Activated CD8-positive, alpha-beta memory T cell treated with anti-CD3 and anti-CD28 coated beads for 36 hours (primary cell): ENCODE measurements around the gene ATP6V1C2. TPM values are rescaled to one million over a fixed set of nuclear protein-coding genes. Genes with fewer than 3 reads are reported as not detected.

Experiments used
- CTCF ChIA-PET: fragments of 350-600 bp; sonication (Branson Sonifier 250); formaldehyde crosslinking; loops from one replicate; lab custom pipeline; 2021; ENCODE audit warnings: antibody characterized with exemption; lab: Charles Lee
- POLR2A ChIA-PET: fragments of 350-600 bp; sonication (Branson Sonifier 250); formaldehyde crosslinking; loops from one replicate; lab custom pipeline; 2021; ENCODE audit warnings: antibody characterized with exemption; lab: Charles Lee
- total RNA-seq, 2 experiments: library from RNA; stranded (reverse); gene quantifications; one replicate each; pipeline ENCODE4 v1.2.3, GENCODE V29; 2021

Gene ATP6V1C2
- total RNA-seq, 2 experiments from 2014 or later = not detected

- CTCF ChIA-PET = no interaction called here
- POLR2A ChIA-PET = no interaction called here
These were observed 459 bp upstream of the ATP6V1C2 start for GRCh38 chr2:10720947-10721395.

DNA sequence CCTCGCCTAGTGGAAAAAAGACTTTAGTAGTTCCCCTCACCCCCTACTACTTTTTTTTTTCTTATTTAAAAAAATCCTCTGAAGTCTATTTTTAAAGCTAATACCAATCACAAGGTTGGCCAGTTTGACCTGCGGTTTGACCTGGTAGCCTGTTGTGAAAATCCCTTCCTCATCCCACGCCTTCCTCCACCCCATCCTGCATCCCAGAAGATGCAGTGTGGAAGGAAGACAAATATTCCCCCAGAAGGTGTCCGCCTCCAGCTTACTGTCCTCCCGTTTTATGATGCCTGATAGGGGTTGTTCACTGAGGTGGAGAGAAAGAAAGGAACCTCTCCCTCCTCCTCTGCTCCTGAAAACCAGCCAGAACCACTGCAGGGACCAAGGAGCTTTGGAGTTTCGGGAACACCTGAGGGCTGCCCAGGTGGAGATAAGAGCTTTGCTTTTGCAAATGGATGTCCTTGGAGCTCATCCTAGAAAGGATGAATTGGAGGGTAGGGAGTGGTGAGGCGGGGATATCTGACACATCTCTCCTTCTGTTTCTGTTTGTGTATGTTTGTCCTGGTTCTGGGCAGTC lies 909 bp downstream of the ATP6V1C2 start:
- ChIA-PET POLR2A (no interaction called here), CTCF (interaction anchor here (0.6 to 0.8 kb wide), 2 partner anchors 113 to 185 kb away, joined by 3 read pairs; no protein-coding TSS in a partner anchor)

- CTCF ChIA-PET = interaction anchor here (0.7 kb wide), 1 partner anchor 1524 kb away, joined by 3 read pairs; no protein-coding TSS in a partner anchor
These were observed 11.6 kb downstream of the ATP6V1C2 start for GRCh38 chr2:10732924-10733565.

GRCh38 chr2:10733566-10733925 lies 12.1 kb downstream of the ATP6V1C2 start:
- CTCF ChIA-PET = interaction anchor here (0.7 kb wide), 1 partner anchor 1525 kb away, joined by 3 read pairs; no protein-coding TSS in a partner anchor
- POLR2A ChIA-PET = no interaction called here

More at GRCh38 chr2:10732924-10733565, 11.6 kb downstream of the ATP6V1C2 start:
- POLR2A ChIA-PET = no interaction called here

- ChIA-PET POLR2A (no interaction called here), CTCF (no interaction called here)
These were observed 12.6 kb downstream of the ATP6V1C2 start for GRCh38 chr2:10733980-10734379.

GRCh38 chr2:10738192-10738591 lies 16.8 kb downstream of the ATP6V1C2 start:
- CTCF ChIA-PET = interaction anchor here (1.1 kb wide), 1 partner anchor 44 kb away, joined by 3 read pairs; no protein-coding TSS in a partner anchor
- POLR2A ChIA-PET = no interaction called here

DNA sequence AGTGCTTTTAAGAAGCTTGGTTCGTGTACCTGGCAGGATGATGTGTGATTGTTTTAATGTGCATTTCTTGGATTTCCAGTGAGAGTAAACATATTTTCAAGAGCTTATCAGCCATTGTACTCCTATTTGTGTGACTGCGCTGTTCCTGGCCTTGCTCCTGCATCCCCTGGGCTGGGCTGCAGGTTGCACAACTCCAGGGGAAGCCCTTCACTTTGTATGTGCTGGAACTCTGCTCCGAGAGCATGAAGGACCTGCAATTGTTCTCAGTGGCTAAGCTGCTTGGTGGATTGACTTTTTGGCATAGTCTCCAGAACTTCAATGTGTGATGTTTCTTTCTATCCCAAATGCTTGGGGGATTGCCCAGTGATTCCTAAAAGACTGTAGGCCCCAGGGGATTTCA lies 18.8 kb downstream of the ATP6V1C2 start:
- CTCF ChIA-PET = interaction anchor here (0.7 kb wide), 1 partner anchor 30 kb away, joined by 3 read pairs; no protein-coding TSS in a partner anchor
- POLR2A ChIA-PET = interaction anchor here (0.6 kb wide), 2 partner anchors 24 to 52 kb away, joined by 3 to 4 read pairs; no protein-coding TSS in a partner anchor

GRCh38 chr2:10741139-10741538 lies 19.7 kb downstream of the ATP6V1C2 start:
- ChIA-PET CTCF (no interaction called here), POLR2A (no interaction called here)

DNA sequence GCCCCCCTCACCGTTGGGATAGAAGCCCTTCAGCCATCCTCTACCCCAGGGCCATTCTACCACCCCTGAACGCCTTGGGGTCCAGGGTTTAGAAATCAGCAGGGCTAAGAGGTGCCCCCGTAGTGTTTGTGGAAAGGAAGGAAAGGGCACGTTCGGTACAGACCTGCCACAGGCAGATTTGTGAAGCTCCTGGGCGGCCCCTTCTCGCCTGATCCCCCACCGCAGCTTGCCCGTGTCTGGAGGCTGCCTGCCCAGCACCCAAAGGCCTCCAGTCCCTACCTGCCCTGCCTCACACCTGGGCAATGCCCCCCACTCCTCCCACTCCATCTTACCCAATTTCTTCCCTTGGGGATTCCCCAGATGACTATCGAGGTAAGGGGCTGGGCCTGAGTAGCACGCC lies 21.2 kb downstream of the ATP6V1C2 start:
- CTCF ChIA-PET = no interaction called here
- POLR2A ChIA-PET = no interaction called here

DNA sequence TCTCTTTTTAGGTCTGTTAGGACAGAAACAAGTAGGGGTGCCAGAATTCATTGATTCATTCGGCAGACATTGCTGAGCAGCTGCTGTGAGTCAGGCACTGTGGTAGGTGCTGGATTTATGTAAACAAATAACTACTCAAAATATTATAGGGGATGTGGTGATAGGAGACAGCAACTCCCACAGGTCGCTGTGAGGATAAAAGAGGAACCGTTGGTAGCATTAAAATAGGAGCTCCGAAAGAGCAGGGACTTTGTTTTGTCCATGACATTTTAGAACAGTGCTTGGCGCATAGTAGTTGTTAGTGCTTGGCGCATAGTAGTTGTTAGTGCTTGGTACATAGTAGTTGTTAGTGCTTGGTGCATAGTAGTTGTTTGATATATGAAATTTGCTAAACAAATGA lies 29.2 kb downstream of the ATP6V1C2 start:
- ChIA-PET POLR2A (no interaction called here), CTCF (no interaction called here)

GRCh38 chr2:10752236-10752635 lies 30.8 kb downstream of the ATP6V1C2 start:
- ChIA-PET CTCF (no interaction called here), POLR2A (no interaction called here)

DNA sequence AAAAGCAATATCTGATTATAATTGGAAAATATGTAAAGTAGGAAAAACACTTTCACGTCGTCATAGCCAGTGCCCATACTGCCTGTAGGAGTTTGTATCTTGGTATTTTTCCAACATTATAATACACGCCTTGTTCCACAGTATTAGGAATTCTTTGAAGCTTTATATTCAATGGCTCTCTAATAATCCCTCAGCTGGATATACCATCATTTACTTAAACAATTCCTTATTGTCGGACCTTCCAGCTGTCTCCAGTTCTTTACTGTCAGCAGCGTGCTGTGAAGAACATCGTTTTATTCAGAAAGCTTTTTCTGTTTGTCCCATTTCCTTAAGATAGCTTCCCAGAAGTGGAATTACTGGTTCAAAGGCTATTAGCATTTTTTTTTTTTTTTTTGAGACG lies 31.7 kb downstream of the ATP6V1C2 start:
- CTCF ChIA-PET = interaction anchor here (0.8 kb wide), 1 partner anchor 79 kb away, joined by 3 read pairs; no protein-coding TSS in a partner anchor
- POLR2A ChIA-PET = no interaction called here

DNA sequence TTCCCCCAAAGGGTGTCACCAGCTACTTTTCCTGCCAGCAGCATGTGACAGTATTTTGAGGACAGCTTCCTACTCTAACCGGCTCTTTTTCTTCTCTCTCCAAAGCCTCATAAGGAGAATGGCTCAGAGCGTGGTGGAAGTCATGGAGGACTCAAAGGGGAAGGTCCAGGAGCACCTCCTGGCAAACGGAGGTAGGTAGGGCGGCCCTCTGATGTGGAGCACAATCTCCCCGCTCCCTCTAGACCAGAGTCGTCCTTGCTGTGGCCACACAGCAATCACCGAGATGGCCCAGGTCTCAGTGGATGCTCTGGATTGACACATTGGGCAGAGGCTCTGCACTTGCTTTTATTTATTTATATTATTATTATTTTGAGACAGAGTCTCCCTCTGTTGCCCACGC lies 32.4 kb downstream of the ATP6V1C2 start:
- CTCF ChIA-PET = interaction anchor here (0.8 kb wide), 1 partner anchor 79 kb away, joined by 3 read pairs; no protein-coding TSS in a partner anchor
- POLR2A ChIA-PET = no interaction called here

- ChIA-PET CTCF (no interaction called here), POLR2A (no interaction called here)
These were observed 34.2 kb downstream of the ATP6V1C2 start for GRCh38 chr2:10755621-10756020.

GRCh38 chr2:10757814-10758286 lies 36.4 kb downstream of the ATP6V1C2 start:
- ChIA-PET CTCF (no interaction called here), POLR2A (no interaction called here)

GRCh38 chr2:10759151-10759714 lies 37.8 kb downstream of the ATP6V1C2 start:
- ChIA-PET CTCF (no interaction called here), POLR2A (no interaction called here)

- CTCF ChIA-PET = interaction anchor here (0.5 to 0.8 kb wide), 2 partner anchors 358 to 880 kb away, joined by 3 read pairs; no protein-coding TSS in a partner anchor
- POLR2A ChIA-PET = no interaction called here
These were observed 39.5 kb downstream of the ATP6V1C2 start for GRCh38 chr2:10760794-10761504.

DNA sequence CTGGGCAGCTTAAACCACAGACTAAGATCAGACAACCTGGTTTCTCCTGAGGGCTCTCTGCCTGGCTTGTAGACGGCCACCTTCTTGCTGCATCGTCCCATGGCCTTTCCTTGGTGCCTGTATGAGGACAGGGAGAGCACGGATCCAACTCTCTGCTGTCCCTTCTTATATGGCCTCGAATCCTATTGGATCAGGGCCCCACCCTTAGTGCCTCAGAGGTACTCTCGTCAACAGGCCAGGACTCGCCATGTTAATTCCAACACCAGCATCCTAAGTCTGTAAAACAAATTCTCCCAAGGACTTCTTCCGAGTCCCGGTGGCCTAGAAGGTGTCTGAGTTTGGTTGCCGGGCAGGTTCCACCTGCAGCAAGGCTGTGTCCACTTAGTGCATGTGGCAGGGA lies 40.2 kb downstream of the ATP6V1C2 start:
- ChIA-PET POLR2A (no interaction called here), CTCF (no interaction called here)

DNA sequence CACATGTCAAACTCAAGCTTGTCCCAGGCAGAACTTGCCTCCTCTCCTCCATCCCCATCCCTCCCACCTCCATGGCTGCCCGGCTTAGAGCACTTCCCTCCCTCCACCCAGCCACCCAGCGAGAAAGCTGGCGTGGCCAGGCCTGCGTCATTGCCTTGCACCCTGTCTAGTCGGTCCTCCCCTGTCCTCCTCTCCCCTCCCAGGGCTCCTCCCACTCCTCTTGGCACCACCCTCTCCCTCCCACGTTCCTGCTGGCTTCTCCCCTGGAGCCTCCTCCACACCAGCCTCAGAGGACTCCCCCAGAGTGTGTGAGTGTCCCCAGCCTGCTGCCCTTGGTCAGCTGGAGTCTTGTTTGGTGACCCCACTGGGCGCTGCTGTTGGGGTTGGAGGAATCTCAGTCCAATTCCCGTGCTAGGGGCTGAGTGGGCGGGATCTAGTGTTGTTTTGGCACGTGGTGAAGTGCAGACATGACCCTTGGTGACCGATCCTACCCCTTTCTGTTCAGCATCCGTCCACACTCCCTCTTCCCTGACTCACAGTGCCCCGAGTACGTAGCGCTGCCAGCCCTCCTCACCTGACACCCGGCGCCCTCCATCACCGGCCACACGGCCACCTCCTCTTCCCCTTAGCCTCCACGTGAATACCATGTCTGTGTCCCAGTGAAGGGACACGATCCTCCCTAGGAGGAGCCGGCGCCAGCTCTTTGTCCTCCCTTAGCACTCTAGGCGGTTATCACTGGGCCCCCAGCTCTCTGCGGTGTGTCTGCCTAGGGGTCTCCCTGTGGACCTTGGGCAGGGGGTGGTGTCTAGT lies 41.4 kb downstream of the ATP6V1C2 start:
- CTCF ChIA-PET = interaction anchor here (0.9 kb wide), 1 partner anchor 15 kb away, joined by 3 read pairs; no protein-coding TSS in a partner anchor
- POLR2A ChIA-PET = no interaction called here
